ENCODE data around the gene CCDC85C.

Gene CCDC85C

GRCh38 chr14:99544991-99545390 lies 59.0 kb downstream of the CCDC85C start:
- DNase-seq (ENCODE audit: insufficient read length, low spot score) (no peak), FAIRE-seq (no peak)

DNA sequence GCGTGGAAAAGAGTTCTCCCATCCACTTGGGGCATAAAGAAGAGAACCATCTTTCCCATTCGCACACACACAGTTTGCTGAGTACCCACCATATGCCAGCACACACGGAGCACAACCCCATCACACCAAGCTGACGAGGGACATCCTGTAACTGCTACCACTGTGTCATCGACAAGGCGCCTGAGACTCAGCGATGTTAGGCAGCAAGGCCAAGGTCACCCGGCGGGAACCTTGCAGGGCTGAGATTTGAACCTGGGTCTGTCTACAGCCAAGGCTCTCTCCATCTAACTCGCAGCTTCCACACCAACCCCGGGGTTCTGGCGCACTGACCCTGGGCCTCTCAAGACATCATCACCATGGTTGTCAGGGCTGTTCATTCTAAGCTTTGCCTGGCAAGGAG lies 60.0 kb downstream of the CCDC85C start:
- FAIRE-seq: no peak

GRCh38 chr14:99543370-99543769 lies 60.6 kb downstream of the CCDC85C start:
- no peak for FAIRE-seq

More for the DNA sequence above, 60.0 kb downstream of the CCDC85C start:
- no peak for DNase-seq (ENCODE audit: insufficient read length, low spot score)

GRCh38 chr14:99542566-99542965 lies 61.4 kb downstream of the CCDC85C start:
- DNase-seq (ENCODE audit: insufficient read length, low spot score) (no peak), FAIRE-seq (no peak)

More at GRCh38 chr14:99543370-99543769, 60.6 kb downstream of the CCDC85C start:
- DNase-seq (ENCODE audit: insufficient read length, low spot score): no peak

- DNase-seq (ENCODE audit: insufficient read length, low spot score) (no peak), FAIRE-seq (no peak)
Observed at GRCh38 chr14:99541677-99542470, 62.1 kb downstream of the CCDC85C start.

DNA sequence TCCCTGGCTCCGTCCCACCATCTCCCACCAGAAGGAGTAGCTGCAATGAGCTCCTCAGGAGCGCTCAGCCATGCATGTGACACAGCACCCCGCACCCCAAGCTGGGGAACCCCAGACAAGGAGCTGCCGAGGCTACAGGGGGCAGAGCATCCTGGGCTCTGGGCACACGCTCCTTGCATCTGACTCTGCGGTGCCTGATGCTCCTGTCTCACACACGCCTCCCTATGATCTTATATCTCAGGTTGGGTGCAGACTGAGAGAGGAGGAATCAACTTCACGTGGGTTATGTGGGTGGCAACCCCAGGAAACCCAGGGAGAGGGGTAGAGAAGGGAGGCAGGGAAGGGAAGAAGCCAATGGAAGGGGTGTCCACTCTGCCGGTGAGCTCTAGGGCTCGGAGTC lies 62.8 kb downstream of the CCDC85C start:
- FAIRE-seq: no peak
- no peak for DNase-seq (ENCODE audit: insufficient read length, low spot score)

DNA sequence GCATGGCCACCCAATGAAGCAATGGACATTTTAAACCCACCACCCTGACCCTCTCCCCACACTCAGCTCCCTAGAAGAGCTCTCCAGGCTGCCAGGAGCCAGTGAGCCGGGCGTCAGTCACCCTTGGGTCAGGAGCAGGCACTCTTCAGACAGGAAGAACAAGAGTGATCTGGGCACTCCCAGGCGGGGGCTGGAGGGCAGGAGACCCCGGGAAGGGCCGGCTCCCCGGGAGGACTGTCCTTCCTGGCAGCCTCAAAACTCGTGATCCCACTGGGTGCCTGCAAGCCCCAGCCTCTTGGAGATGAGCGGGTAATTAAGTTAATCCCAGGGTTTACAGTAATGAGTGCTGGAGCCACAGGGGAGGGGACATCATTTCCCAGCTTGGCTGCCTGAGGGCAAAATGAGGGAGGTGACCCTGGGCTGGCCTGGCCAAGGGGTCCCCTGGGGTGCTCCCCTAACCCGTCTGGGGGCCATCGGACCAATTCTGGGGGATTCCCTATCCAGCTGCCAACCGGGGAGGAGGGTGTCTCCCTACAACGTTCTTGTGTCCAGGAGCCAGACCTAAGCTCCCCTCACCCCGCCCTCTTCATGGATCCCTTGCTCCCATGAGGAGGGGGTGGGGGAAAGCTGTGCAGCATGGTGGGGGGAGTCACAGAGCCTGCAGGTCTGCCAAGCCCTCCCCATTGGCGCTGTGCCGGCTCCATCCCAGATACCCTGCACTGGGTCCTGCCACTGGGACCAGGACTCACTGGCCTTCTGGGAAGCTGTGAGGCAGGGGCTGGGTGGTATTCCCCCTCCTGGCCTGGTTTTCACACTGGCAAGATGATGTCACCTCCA lies 63.6 kb downstream of the CCDC85C start:
- no peak for DNase-seq (ENCODE audit: insufficient read length, low spot score)
- FAIRE-seq: no peak

- FAIRE-seq (no peak), DNase-seq (ENCODE audit: insufficient read length, low spot score) (no peak)
Observed at GRCh38 chr14:99539491-99539890, 64.5 kb downstream of the CCDC85C start.

DNA sequence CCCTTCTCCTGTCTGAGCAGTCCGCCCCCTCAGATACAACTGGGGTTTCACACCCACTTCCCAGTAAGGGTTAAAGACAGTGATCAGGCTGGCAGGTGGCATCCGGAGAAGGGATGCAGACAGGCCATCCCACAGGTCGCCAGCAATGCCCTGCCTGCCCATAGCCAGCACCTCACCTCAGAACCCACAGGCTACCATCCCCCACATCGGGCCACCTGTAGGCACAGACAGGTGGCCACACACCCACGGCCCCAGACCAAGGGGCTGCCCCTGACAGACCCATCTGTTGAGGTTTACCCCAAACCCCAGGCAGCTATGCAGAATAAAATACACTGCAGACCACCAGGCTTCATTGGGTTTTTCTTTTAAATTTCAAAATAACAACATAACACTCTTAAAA lies 65.3 kb downstream of the CCDC85C start:
- FAIRE-seq (no peak), DNase-seq (ENCODE audit: insufficient read length, low spot score) (no peak)

DNA sequence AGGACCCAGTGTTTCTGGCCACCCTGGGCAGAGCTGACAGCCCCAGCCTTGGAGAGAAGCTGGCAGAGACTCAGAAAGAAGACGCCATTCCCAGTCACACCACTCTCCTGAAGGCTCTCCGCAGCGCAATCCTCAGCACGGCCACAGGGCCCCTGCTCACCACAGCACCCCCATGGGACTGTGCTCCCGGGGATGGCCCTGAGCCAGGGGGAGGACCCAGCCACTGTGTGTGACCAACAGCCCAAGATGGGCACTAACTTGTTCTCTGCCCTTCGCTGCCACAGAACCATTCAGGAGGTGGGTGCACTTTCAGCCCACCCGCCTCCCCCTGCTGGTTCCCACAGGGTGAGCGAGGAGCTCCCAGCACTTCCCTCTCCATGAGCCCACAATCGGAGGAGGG lies 65.7 kb downstream of the CCDC85C start:
- FAIRE-seq: no peak
- no peak for DNase-seq (ENCODE audit: insufficient read length, low spot score)

GRCh38 chr14:99537399-99537798 lies 66.6 kb downstream of the CCDC85C start:
- FAIRE-seq: no peak
- no peak for DNase-seq (ENCODE audit: insufficient read length, low spot score)

GRCh38 chr14:99535908-99536778 lies 67.9 kb downstream of the CCDC85C start:
- no peak for FAIRE-seq
- DNase-seq (ENCODE audit: insufficient read length, low spot score): no peak

DNA sequence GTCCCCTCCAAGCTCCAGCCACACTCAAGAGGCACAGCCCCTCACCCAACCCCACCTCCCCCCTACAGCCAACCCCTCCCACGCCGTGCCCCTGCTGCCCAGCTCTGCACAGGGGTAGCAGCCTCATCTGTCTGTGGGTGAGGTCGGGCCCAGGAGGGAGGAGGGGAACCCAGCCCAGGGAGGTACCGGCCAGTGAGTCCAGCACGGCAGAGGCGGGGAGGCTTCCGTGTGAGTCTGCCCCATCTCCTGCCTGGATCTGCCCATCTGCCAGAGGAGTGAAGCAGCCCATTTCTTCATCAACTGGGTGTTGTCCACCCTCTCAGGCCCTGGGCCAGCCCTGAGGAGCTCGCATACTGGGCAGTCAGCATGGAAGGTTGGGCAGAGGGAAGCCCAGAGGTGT lies 68.6 kb downstream of the CCDC85C start:
- FAIRE-seq (no peak), DNase-seq (ENCODE audit: insufficient read length, low spot score) (no peak)

DNA sequence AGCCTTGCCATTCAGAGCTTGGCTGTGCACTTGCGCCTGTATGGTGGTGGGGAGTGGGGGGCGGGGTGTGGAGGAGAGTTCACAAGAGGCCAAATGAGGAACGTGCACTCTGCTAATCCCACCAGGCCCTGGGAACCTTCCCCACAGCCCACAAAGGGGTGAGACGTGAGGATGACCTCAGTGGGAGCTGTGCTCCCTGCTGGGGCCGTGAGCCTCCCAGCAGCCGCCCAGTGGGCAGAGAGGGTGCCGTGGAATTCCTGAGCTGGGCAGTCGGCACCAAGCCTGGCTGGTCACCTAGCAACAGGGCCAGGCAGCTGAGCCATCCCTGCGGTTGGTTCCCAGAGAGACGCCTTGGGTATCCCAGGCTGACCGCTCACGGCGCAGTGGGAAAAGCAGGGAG lies 69.1 kb downstream of the CCDC85C start:
- DNase-seq (ENCODE audit: insufficient read length, low spot score) (no peak), FAIRE-seq (no peak)

GRCh38 chr14:99534333-99534732 lies 69.7 kb downstream of the CCDC85C start:
- DNase-seq (ENCODE audit: insufficient read length, low spot score): no peak
- no peak for FAIRE-seq

DNA sequence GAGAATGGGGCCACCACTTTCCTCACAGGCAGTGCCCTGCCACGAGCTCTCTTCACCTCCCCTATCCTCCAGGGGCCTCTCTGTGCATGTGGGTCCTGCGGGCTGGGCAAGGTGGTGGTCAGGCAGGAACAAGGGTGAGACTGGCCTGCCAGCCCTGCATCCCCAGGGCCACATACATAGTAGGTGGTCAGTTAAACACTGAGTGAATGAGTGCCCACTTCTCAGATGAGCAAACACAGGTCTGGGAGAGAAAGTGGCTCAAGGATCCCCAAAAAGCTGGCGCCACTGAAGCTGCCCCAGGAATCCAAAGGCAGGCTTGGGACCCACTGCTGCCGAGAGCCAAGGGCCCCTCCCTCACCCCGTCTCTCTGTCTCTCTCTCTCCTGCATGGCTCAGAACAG lies 71.7 kb downstream of the CCDC85C start:
- no peak for FAIRE-seq
- no peak for DNase-seq (ENCODE audit: insufficient read length, low spot score)

DNA sequence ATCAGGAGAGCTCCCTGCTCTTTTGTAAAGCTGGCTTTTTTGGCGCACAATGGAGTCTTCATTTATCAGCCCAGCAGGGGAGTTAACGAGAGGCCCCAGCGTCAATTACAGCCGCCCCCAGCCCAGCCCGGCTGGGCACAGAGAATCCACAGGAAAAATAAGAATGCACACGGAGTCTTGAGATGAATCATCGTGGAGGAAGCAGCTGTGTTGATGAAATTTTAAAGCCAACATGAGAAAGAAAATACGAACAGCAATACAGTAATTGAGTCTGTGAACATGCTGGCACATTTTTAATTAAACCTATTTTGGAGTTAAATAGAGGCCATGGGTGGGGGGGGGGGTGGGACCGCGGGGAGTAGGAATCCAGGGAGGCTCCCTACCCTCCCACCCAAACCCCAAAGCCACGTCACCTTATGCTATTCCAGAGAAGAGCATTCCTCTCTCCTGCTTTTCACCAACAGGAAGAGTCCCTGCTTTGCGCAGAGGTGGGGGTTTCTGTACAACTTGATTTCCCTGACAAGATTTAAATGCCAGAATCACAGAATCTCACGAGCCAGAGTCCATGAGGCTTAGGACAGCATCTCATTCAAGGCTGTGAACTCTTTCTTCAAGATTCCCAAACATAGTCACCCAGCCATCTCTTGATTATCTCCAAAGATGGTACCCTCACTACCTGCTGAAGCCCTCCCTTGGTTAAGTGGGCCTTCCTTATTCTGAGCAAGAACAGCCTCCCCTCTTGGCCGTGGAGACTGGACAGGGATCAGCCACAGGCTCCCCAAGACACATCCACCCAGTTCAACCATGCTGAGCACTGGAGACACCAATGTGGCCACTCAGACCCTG lies 72.5 kb downstream of the CCDC85C start:
- DNase-seq (ENCODE audit: insufficient read length, low spot score) (no peak), FAIRE-seq (no peak)

GRCh38 chr14:99530407-99531155 lies 73.4 kb downstream of the CCDC85C start:
- DNase-seq (ENCODE audit: insufficient read length, low spot score) (no peak), FAIRE-seq (no peak)

DNA sequence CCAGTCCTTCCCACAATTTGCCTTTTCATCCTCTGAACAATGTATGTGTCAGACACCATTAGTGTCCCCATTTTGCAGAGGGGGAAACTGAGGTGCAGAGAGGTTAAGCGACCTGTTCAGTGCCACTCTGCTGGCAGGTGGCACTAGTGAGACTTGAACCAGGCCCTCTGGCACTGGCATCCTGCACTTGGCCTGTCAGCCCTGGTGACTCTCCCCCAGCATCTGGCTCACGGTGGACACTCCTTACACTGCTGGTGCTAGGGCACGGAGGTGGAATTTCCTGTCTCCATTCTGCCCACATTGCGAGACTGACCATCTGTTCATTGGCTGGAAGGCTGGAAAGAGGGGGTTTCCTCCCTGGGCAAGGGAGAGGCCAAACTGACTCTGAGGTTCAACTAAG lies 74.1 kb downstream of the CCDC85C start:
- no peak for DNase-seq (ENCODE audit: insufficient read length, low spot score)
- no peak for FAIRE-seq
